Neural crest cell (in vitro differentiated cells): ENCODE measurements around the gene ITGAE. TPM values are rescaled to one million over a fixed set of nuclear protein-coding genes. Genes with fewer than 3 reads are reported as not detected.
"Not testable (repeated sequence)": the region's sequence is repeated elsewhere in the genome, so short reads cannot be mapped to it uniquely, and the experiment has no call there.

Experiments used
- DNase-seq: peaks from one replicate; pipeline ENCODE4 v3.0.0; 2021; ENCODE audit warnings: low read depth, mixed read lengths, low spot score
- H3K27ac Mint-ChIP-seq: one replicate; pipeline ENCODE4 v1.8.0; 2021; ENCODE audit warnings: mild to moderate bottlenecking, mixed read lengths; ENCODE audit not compliant: unreplicated experiment
- H3K27me3 Mint-ChIP-seq: 2 replicates; pipeline ENCODE4 v1.8.0; 2021; ENCODE audit warnings: low read depth, mild to moderate bottlenecking, mixed read lengths
- H3K36me3 Mint-ChIP-seq: 2 replicates; pipeline ENCODE4 v1.8.0; 2021; ENCODE audit warnings: low read depth, mild to moderate bottlenecking, mixed read lengths
- H3K4me1 Mint-ChIP-seq: 2 replicates; pipeline ENCODE4 v1.8.0; 2021; ENCODE audit warnings: mixed read lengths
- H3K4me3 Mint-ChIP-seq: one replicate; pipeline ENCODE4 v1.8.0; 2021; ENCODE audit warnings: mild to moderate bottlenecking, mixed read lengths
- H3K9me3 Mint-ChIP-seq: 2 replicates; pipeline ENCODE4 v1.8.0; 2021; ENCODE audit warnings: mixed read lengths
- total RNA-seq: library from RNA; stranded (reverse); gene quantifications from 2 replicates; pipeline ENCODE4 v1.2.1, GENCODE V29; 2021
- TF ChIP-seq, protein P1 (sequence below): fragments of 200-600 bp; sonication (generic); conservative IDR thresholded peaks from 2 replicates; pipeline ENCODE4 v1.5.0; 2021; ENCODE audit warnings: antibody characterized with exemption, mild to moderate bottlenecking

The ITGAE gene
- total RNA-seq, 1 donor from 2014 or later = 43.1 TPM

DNA sequence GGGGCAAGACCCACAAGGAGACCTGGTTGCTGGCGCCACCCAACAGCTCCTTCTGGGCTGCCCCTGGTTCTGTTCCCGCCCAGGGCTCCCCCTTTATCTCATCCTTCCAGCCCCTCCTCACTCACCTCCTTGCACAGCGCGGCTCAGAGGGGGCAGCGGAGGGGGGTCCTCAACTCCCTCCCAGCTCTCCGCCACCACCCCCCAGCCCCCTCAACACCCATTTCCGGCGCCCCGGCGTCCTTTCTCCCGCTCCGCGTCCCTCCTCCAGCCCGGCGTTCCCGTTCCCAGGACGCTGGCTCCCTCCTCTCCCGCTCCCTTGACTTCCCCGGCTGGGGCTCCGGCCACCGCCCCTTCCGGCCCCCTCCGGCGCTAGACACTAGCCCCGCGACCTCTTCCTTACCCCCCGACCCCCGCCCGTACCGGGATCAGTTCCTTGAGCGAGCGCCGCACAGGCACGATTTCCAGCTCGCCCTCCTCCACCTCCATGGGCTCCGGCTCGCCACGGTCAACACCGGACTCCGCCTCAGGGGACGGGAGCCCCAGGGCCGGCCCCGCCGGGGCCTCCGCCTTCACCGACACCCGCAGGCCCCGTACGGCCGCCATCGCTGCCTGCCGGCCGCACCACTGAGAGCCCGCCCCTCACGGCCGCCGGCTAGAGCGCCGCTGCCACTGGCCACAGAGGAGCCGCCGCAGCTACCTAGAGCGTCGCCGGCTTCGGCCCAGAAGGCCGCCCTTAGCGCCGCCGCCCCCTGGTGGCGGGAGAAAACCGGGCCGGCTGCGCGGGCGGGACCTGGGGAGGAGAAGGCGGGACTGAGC is 44.8 kb upstream of the ITGAE start, which contains the start of gene NCBP3:
Gene NCBP3, minus strand, starts transcription at position 626 of the 816 bp plus-strand sequence. Its CDS starts 23 bp downstream, at position 603.
- H3K36me3 Mint-ChIP-seq = no peaks in the 10 kb centered on the region
- peak within 1 kb of the TSS; percentile 96 for H3K27ac Mint-ChIP-seq
- TF ChIP-seq, protein P1, sequence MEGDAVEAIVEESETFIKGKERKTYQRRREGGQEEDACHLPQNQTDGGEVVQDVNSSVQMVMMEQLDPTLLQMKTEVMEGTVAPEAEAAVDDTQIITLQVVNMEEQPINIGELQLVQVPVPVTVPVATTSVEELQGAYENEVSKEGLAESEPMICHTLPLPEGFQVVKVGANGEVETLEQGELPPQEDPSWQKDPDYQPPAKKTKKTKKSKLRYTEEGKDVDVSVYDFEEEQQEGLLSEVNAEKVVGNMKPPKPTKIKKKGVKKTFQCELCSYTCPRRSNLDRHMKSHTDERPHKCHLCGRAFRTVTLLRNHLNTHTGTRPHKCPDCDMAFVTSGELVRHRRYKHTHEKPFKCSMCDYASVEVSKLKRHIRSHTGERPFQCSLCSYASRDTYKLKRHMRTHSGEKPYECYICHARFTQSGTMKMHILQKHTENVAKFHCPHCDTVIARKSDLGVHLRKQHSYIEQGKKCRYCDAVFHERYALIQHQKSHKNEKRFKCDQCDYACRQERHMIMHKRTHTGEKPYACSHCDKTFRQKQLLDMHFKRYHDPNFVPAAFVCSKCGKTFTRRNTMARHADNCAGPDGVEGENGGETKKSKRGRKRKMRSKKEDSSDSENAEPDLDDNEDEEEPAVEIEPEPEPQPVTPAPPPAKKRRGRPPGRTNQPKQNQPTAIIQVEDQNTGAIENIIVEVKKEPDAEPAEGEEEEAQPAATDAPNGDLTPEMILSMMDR = peak; percentile 93
- peak within 1 kb of the TSS; percentile 99 for H3K4me3 Mint-ChIP-seq
- H3K27me3 Mint-ChIP-seq = peaks cover 6% of the 10 kb centered on the region
- H3K4me1 Mint-ChIP-seq = peaks cover 19% of the 10 kb centered on the region
- peak; percentile 87 for DNase-seq
- no peaks in the 10 kb centered on the region for H3K9me3 Mint-ChIP-seq

DNA sequence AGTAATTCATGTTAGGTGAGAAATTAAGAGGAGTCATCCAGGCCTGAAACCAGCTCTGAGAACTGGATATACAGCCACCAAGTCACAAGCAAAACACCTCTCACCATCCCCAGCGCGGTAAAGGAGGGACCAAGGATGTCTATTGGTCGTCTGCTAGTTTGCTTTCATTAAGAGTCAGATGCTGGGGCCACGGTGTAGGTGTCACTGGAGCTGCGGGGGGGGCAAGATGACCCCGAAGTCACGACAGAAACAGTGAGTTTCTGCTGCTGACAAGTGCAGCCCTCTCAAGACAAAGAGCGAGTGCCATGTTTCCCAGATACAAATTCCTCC is 44.3 kb upstream of the ITGAE start:
- TF ChIP-seq, protein P1 = no peak
- peaks cover 19% of the 10 kb centered on the region for H3K4me1 Mint-ChIP-seq
- peak overlapping the region; percentile 99 for H3K4me3 Mint-ChIP-seq
- no peaks in the 10 kb centered on the region for H3K9me3 Mint-ChIP-seq
- peak overlapping the region; percentile 96 for H3K27ac Mint-ChIP-seq
- H3K36me3 Mint-ChIP-seq = peaks cover 2% of the 10 kb centered on the region
- peaks cover 4% of the 10 kb centered on the region for H3K27me3 Mint-ChIP-seq
- DNase-seq = no peak

DNA sequence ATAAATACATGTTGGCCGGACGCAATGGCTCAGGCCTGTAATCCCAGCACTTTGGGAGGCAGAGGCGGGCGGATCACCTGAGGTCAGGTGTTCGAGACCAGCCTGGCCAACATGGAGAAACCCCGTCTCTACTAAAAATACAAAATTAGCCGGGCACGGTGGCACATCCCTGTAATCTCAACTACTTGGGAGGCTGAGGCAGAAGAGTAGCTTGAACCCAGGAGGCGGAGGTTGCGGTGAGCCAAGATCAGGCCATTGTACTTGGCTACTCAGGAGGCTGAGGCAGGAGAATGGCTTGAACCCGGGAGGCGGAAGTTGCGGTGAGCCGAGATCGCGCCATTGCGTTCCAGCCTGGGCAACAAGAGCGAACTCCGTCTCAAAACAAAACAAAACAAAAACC is 43.6 kb upstream of the ITGAE start:
- H3K4me1 Mint-ChIP-seq = peaks cover 19% of the 10 kb centered on the region
- H3K4me3 Mint-ChIP-seq = peak overlapping the region; percentile 99
- not testable (repeated sequence) for H3K36me3 Mint-ChIP-seq

DNA sequence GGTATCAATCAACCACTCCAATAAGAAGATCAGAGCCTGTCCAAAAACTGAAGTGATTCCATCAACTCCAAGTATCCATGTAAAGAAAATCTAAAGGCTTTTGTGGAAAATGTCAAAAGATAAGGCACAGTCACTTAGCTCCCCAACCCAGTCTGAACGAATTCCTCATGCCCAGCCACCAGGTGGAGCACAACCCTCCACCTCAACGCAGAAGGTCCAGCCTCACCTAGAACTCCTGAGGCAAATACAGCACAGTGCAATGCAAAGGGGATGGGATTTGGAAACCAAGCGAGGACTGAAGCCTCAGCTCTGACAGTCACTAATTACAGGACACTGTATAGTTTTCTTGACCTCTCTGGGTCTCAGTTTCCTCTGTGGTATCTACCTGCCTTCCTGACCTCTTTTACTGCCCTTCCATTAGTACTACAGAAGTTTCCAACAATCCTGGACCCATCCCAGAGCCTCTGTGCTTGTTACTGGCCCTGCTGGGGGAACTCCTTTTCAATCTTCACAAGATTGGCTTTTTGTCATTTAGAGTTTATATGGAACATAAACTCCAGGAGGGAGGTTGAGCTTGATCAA is 43.0 kb upstream of the ITGAE start:
- peak overlapping the region; percentile 99 for H3K4me3 Mint-ChIP-seq
- no peaks in the 10 kb centered on the region for H3K9me3 Mint-ChIP-seq
- TF ChIP-seq, protein P1 = peak; percentile 70
- DNase-seq = no peak
- H3K36me3 Mint-ChIP-seq = peaks cover 2% of the 10 kb centered on the region
- peaks cover 19% of the 10 kb centered on the region for H3K4me1 Mint-ChIP-seq
- no peaks in the 10 kb centered on the region for H3K27me3 Mint-ChIP-seq
- H3K27ac Mint-ChIP-seq = no peak overlapping the region

More for the DNA sequence above, 43.6 kb upstream of the ITGAE start:
- not testable (repeated sequence) for H3K9me3 Mint-ChIP-seq, DNase-seq, H3K27me3 Mint-ChIP-seq, H3K27ac Mint-ChIP-seq

DNA sequence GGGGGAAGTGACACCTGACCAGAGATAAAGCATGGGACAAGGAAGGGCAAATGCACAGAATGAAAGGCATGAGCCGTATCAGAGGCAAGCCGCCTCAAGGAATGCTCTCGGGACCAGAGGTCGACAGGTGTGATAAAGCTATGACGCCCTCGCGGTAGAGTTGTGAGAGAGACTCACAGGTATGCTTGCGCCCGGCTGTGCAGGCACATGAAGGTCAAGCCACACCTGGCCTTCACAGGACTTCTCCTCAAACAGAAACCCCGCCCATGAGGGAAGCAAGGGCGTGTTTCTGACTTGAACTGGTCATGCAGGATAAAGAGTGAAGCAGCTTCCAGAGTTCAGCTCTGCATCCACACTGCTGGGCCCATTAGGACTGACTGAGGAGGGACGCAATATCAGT is 37.2 kb upstream of the ITGAE start:
- no peaks in the 10 kb centered on the region for H3K9me3 Mint-ChIP-seq
- peak overlapping the region; percentile 28 for H3K27ac Mint-ChIP-seq
- TF ChIP-seq, protein P1 = no peak
- peaks cover 14% of the 10 kb centered on the region for H3K4me1 Mint-ChIP-seq
- peaks cover 17% of the 10 kb centered on the region for H3K36me3 Mint-ChIP-seq
- no peaks in the 10 kb centered on the region for H3K27me3 Mint-ChIP-seq
- H3K4me3 Mint-ChIP-seq = no peak overlapping the region
- no peak for DNase-seq

DNA sequence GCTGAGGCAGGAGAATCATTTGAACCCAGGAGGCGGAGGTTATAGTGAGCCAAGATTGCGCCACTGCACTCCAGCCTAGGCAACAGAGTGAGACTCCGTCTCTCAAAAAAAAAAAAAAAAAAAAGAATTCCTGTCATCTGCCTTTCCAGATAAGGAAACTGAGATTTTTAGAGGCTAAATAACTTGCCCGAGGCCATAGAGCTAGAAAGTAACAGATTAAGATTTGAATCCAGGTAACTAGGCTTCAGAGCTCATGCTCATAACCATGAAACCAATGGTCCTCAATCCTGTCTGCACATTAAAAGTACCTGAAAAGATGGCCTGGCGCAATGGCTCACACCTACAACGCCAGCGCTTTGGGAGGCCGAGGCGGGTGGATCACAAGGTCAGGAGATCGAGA is 35.6 kb upstream of the ITGAE start:
- Mint-ChIP-seq H3K27ac (no peak overlapping the region), H3K36me3 (peaks cover 18% of the 10 kb centered on the region), H3K4me1 (peaks cover 14% of the 10 kb centered on the region)

More for the DNA sequence above, 35.6 kb upstream of the ITGAE start:
- Mint-ChIP-seq H3K4me3 (no peak overlapping the region), H3K27me3 (no peaks in the 10 kb centered on the region), H3K9me3 (no peaks in the 10 kb centered on the region)
- TF ChIP-seq, protein P1 = no peak
- DNase-seq = no peak
